DND-41 (cell line): ENCODE data around the gene FOXN1.

ENCODE experiments used
- ATAC-seq: fragments of 200-7000 bp; cut with Tn5 transposase; 3 replicates; pipeline ENCODE4 v1.9.1; 2021; ENCODE audit warnings: low read depth; ENCODE audit not compliant: insufficient read depth
- DNase-seq: peaks from one replicate; pipeline ENCODE4 v3.0.0-alpha.2; 2020
- H2AFZ ChIP-seq: 2 replicates; pipeline ENCODE4 v1.6.0; 2012; ENCODE audit warnings: low read depth, low read length
- H3K27ac ChIP-seq: 2 replicates; pipeline ENCODE4 v1.5.1; 2012; ENCODE audit warnings: low read length, inconsistent platforms
- H3K27me3 ChIP-seq: fragments of 200-600 bp; sonication (generic); 2 replicates; pipeline ENCODE4 v1.6.0; 2012; ENCODE audit warnings: low read length, mild to moderate bottlenecking, inconsistent platforms; ENCODE audit not compliant: insufficient read depth, poor library complexity
- H3K36me3 ChIP-seq: 2 replicates; pipeline ENCODE4 v1.5.1; 2012; ENCODE audit warnings: low read length, inconsistent platforms; ENCODE audit not compliant: insufficient read depth
- H3K4me1 ChIP-seq: 2 replicates; pipeline ENCODE4 v1.5.1; 2012; ENCODE audit warnings: mild to moderate bottlenecking, low read length; ENCODE audit not compliant: insufficient read depth
- H3K4me2 ChIP-seq: 2 replicates; pipeline ENCODE4 v1.6.0; 2012; ENCODE audit warnings: mild to moderate bottlenecking, moderate library complexity, low read length, inconsistent platforms; ENCODE audit not compliant: insufficient read depth
- H3K4me3 ChIP-seq, 2 experiments: fragments of 200-600 bp in 1 of 2; shearing (Covaris generic) in 1 of 2; 2 replicates each; pipeline ENCODE4 v1.5.1; 2012 to 2016; ENCODE audit warnings: inconsistent platforms in 2 of 2, low read length in 2 of 2, mild to moderate bottlenecking in 2 of 2, low read depth in 1 of 2, moderate library complexity in 1 of 2
- H3K79me2 ChIP-seq: 2 replicates; pipeline ENCODE4 v1.6.0; 2012; ENCODE audit warnings: low read length, inconsistent platforms; ENCODE audit not compliant: insufficient read depth
- H3K9ac ChIP-seq: 2 replicates; pipeline ENCODE4 v1.6.0; 2012; ENCODE audit warnings: low read depth, mild to moderate bottlenecking, inconsistent platforms, low read length, moderate library complexity
- H3K9me3 ChIP-seq: 2 replicates; pipeline ENCODE4 v1.5.1; 2012; ENCODE audit warnings: low read length, moderate library complexity, mild to moderate bottlenecking, inconsistent platforms; ENCODE audit not compliant: insufficient read depth, severe bottlenecking
- H4K20me1 ChIP-seq: 2 replicates; pipeline ENCODE4 v1.6.0; 2012; ENCODE audit warnings: low read length; ENCODE audit not compliant: insufficient read depth
- EZH2 ChIP-seq: IDR thresholded peaks from 3 replicates; pipeline ENCODE4 v1.6.1; 2012; ENCODE audit warnings: borderline replicate concordance, low read depth, mild to moderate bottlenecking, moderate library complexity, low read length, inconsistent platforms; ENCODE audit not compliant: severe bottlenecking
- TF ChIP-seq, protein P1 (sequence below): IDR thresholded peaks from 2 replicates; pipeline ENCODE4 v1.5.1; 2012; ENCODE audit warnings: borderline replicate concordance, low read length, moderate library complexity, mild to moderate bottlenecking; ENCODE audit not compliant: poor library complexity, severe bottlenecking; ENCODE audit errors: extremely low read depth

The FOXN1 gene

DNA sequence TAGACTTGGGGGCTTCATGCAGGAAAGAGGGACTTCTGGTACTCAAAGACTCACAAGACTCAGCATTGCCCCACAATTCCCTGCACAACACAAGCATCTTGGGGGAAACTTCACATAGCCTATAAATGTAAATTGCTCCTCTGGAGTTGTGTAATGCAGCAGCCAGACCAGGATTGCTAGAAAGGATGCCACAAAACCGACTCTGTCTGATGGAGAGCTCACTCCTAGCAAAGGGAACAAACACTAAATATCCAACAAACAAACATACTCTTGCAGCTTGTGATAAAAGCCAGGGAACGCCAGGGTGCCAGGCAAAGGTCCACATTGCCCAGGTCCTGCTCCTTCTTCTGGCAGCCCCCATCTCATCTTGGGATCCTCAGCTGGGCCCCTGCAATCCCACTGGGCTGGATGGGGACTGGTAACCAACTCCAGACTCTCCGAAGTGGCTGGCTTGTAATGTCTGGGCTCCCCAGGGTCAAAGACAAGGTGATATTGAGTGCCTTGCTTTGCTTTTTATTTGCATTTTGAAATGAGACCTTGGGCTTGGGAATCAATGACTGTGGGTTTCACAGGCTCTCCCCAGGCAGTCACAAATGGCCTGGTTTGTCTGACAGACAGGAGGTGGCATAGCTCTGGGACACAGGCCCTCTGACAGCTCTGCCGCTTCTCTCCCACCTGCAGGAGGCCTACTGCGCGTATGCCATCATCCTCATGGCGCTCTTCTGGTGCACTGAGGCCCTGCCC, 17.4 kb upstream of the FOXN1 start:
- Histone ChIP-seq H4K20me1 (no peaks in the 10 kb centered on the region), H3K9ac (no peak overlapping the region), H3K4me1 (no peaks in the 10 kb centered on the region), H3K27me3 (peaks cover 6% of the 10 kb centered on the region), H3K36me3 (no peaks in the 10 kb centered on the region), H3K9me3 (no peaks in the 10 kb centered on the region), H3K79me2 (no peaks in the 10 kb centered on the region), H3K27ac (no peak overlapping the region), H3K4me3 (no peak overlapping the region), H2AFZ (no peak overlapping the region), H3K4me2 (no peak overlapping the region)
- TF ChIP-seq, protein P1, sequence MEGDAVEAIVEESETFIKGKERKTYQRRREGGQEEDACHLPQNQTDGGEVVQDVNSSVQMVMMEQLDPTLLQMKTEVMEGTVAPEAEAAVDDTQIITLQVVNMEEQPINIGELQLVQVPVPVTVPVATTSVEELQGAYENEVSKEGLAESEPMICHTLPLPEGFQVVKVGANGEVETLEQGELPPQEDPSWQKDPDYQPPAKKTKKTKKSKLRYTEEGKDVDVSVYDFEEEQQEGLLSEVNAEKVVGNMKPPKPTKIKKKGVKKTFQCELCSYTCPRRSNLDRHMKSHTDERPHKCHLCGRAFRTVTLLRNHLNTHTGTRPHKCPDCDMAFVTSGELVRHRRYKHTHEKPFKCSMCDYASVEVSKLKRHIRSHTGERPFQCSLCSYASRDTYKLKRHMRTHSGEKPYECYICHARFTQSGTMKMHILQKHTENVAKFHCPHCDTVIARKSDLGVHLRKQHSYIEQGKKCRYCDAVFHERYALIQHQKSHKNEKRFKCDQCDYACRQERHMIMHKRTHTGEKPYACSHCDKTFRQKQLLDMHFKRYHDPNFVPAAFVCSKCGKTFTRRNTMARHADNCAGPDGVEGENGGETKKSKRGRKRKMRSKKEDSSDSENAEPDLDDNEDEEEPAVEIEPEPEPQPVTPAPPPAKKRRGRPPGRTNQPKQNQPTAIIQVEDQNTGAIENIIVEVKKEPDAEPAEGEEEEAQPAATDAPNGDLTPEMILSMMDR = no peak
- TF ChIP-seq EZH2 = no peak
- ATAC-seq = no peak
- no peak for DNase-seq

GRCh38 chr17:28491286-28491685, 14.9 kb upstream of the FOXN1 start:
- Histone ChIP-seq H3K27ac (no peak overlapping the region), H3K27me3 (no peaks in the 10 kb centered on the region), H2AFZ (no peak overlapping the region), H3K9me3 (no peaks in the 10 kb centered on the region), H3K4me3 (no peak overlapping the region), H4K20me1 (no peaks in the 10 kb centered on the region), H3K9ac (no peak overlapping the region), H3K4me1 (no peaks in the 10 kb centered on the region), H3K36me3 (no peaks in the 10 kb centered on the region), H3K4me2 (no peak overlapping the region), H3K79me2 (no peaks in the 10 kb centered on the region)
- TF ChIP-seq EZH2 = no peak
- ATAC-seq = no peak
- no peak for DNase-seq

- no peak for TF ChIP-seq EZH2
- TF ChIP-seq, protein P1 = no peak
- H3K4me3 ChIP-seq = no peak overlapping the region
- no peaks in the 10 kb centered on the region for H3K9me3 ChIP-seq
- H3K79me2 ChIP-seq = no peaks in the 10 kb centered on the region
- H3K27me3 ChIP-seq = no peaks in the 10 kb centered on the region
- no peaks in the 10 kb centered on the region for H4K20me1 ChIP-seq
- no peak overlapping the region for H2AFZ ChIP-seq
- ATAC-seq (no peak), DNase-seq (no peak)
- H3K4me2 ChIP-seq = no peak overlapping the region
- no peak overlapping the region for H3K27ac ChIP-seq
- no peaks in the 10 kb centered on the region for H3K4me1 ChIP-seq
- no peak overlapping the region for H3K9ac ChIP-seq
- no peaks in the 10 kb centered on the region for H3K36me3 ChIP-seq
These were observed 14.3 kb upstream of the FOXN1 start for GRCh38 chr17:28491860-28492259.

- no peak for TF ChIP-seq EZH2
- TF ChIP-seq, protein P1 = no peak
- no peak overlapping the region for H3K4me3 ChIP-seq
- H3K27me3 ChIP-seq = no peaks in the 10 kb centered on the region
- no peaks in the 10 kb centered on the region for H3K4me1 ChIP-seq
- no peak overlapping the region for H3K27ac ChIP-seq
- H3K79me2 ChIP-seq = no peaks in the 10 kb centered on the region
- DNase-seq (no peak), ATAC-seq (no peak)
- no peaks in the 10 kb centered on the region for H3K9me3 ChIP-seq
- no peak overlapping the region for H2AFZ ChIP-seq
- H4K20me1 ChIP-seq = no peaks in the 10 kb centered on the region
- no peak overlapping the region for H3K4me2 ChIP-seq
- H3K9ac ChIP-seq = no peak overlapping the region
- H3K36me3 ChIP-seq = no peaks in the 10 kb centered on the region
These were observed 13.5 kb upstream of the FOXN1 start for GRCh38 chr17:28492352-28493310.
